GM12892 (cell line): ENCODE measurements around the gene SNAI3.

ENCODE experiments used
- DNase-seq: peaks from one replicate; pipeline ENCODE4 v3.0.0; 2011; ENCODE audit not compliant: insufficient read length
- FAIRE-seq: peaks from 2 replicates; lab custom pipeline; 2011; peaks lifted over from hg19 to GRCh38; lab: Jason Lieb, UNC
- POLR2A ChIP-seq: IDR thresholded peaks from 2 replicates; pipeline ENCODE4 v1.6.1; 2011; ENCODE audit warnings: low read depth, low read length, control low read depth
- POLR2AphosphoS5 ChIP-seq: IDR thresholded peaks from 2 replicates; pipeline ENCODE4 v1.6.1; 2011; ENCODE audit warnings: low read depth, low read length, control low read depth
- TAF1 ChIP-seq: IDR thresholded peaks from 2 replicates; pipeline ENCODE4 v1.6.1; 2011; ENCODE audit warnings: low read depth, mild to moderate bottlenecking, control low read depth, low read length, borderline replicate concordance

Gene SNAI3

DNA sequence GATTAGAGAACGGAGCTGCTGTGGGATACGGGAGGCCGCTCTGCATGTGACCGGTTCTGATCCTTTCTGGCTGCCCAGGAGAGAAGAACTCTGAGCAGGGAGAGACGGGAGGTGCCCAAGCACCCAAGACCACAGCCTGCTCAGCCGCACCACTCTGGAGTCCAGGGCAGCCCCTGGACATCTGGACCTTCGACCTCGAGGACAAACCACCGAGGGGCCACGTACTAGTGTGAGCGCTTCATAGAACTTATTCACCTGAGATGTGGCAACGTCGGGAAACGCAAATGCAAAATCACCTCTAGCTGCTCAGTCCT is 14.0 kb upstream of the SNAI3 start:
- TF ChIP-seq POLR2AphosphoS5 (no peak), TAF1 (no peak), POLR2A (no peak)
- no peak for DNase-seq
- FAIRE-seq, result no peak

GRCh38 chr16:88699180-88699579 is 12.9 kb upstream of the SNAI3 start:
- no peak for DNase-seq
- TF ChIP-seq POLR2A (no peak), POLR2AphosphoS5 (no peak), TAF1 (no peak)
- FAIRE-seq, result no peak

DNA sequence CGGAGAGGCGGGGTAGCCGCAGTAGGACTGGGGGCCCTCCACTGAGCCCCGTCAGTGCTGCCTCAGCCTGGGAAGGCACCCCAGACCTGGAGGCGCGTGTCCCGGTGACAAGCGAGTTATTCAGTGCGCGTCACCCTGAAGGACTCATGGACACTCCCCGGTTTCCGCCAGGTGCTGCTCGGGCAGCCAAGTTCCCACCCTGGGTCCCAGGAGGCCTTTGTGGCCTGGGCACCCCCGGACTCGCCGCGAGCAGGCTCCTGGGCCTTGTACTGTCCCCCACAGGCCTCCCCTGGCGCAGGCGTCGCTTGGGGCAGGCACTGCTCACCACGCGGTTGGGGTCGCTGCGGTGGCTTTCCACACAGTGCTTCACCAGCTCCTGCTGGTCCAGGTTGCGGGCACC is 12.3 kb upstream of the SNAI3 start:
- no peak for DNase-seq
- no peak for FAIRE-seq
- no peak for TF ChIP-seq POLR2A
- TF ChIP-seq TAF1, result no peak
- TF ChIP-seq POLR2AphosphoS5, result no peak

- TF ChIP-seq POLR2AphosphoS5 (no peak), POLR2A (no peak), TAF1 (no peak)
- DNase-seq (no peak), FAIRE-seq (no peak)
These were observed 11.7 kb upstream of the SNAI3 start for GRCh38 chr16:88697831-88698615.

DNA sequence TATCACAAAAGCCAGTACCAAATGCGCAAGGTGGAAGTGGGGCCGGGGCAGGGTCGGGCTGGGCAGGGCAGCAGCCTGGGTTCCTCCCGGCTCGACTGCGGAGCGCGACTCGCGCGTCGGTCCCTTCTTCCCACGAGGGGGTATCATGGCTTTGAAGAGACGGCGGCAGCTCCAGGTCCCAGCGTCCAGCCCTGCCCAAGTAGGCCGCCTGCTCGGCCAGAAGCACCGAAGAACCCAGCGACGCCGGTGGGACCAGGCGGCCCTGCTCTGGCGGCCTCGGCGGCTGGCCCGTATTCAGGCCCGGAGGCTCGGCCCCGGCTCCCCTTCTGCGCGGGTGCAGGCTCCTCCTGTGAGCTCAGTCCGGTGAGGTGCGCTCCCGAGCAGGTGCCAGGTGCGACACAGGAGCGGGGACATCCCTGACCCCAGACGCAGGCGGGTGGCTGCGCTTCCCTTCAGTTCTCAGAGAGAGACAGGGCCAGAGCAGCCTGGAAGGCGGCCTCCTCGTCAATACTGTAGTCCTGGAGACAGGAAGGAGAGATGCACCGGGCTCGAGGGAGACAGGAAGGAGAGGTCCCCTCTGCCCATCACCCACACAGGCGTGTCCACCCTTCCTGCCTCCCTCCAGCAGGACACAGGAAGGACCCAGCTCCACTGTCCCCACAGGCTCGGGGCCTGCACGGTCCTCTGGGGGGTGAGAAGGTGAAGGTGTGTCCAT is 11.0 kb upstream of the SNAI3 start:
- TF ChIP-seq POLR2AphosphoS5, result no peak
- TF ChIP-seq POLR2A, result no peak
- FAIRE-seq, result no peak
- DNase-seq, result no peak

- TF ChIP-seq POLR2A (no peak), POLR2AphosphoS5 (no peak), TAF1 (no peak)
- no peak for FAIRE-seq
These were observed 10.1 kb upstream of the SNAI3 start for GRCh38 chr16:88696441-88696840.

GRCh38 chr16:88695753-88696152 is 9.4 kb upstream of the SNAI3 start:
- no peak for FAIRE-seq
- no peak for TF ChIP-seq POLR2A
- TF ChIP-seq POLR2AphosphoS5, result no peak
- TF ChIP-seq TAF1, result no peak
- no peak for DNase-seq

More at GRCh38 chr16:88696441-88696840, 10.1 kb upstream of the SNAI3 start:
- DNase-seq, result no peak

DNA sequence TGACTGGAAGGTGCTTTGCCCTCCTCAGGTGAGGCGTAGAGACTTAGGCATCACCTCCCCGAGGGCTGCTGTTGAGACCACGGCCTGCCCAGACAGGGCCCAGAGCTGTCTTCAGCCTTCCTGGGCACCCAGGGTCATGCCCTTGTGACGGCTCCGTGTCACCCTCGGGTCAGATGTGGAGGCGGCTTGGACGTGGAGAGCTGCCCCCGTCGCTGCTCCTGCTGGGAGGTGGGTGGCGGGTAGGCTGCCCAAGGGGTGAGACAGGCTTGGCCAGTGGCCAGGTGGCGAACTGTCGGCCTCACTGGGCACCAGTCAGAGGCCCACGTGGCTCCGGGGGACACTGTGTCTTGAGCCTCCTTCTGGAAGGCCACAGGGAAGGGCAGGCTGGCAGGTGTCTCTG is 8.9 kb upstream of the SNAI3 start:
- TF ChIP-seq POLR2AphosphoS5 (no peak), POLR2A (no peak), TAF1 (no peak)
- DNase-seq (no peak), FAIRE-seq (no peak)

GRCh38 chr16:88694221-88695087 is 8.1 kb upstream of the SNAI3 start:
- no peak for FAIRE-seq
- no peak for TF ChIP-seq POLR2A
- TF ChIP-seq TAF1, result no peak
- TF ChIP-seq POLR2AphosphoS5, result no peak
- no peak for DNase-seq

- DNase-seq (no peak), FAIRE-seq (no peak)
- TF ChIP-seq TAF1, result no peak
- no peak for TF ChIP-seq POLR2AphosphoS5
- no peak for TF ChIP-seq POLR2A
These were observed 7.3 kb upstream of the SNAI3 start for GRCh38 chr16:88693420-88694177.
